ENCODE measurements around the gene IL5.
A peak's percentile ranks its signal among the peaks of the same experiment; 100 is the strongest.

- TF ChIP-seq RXRA (IDR thresholded peaks at IDR 0.05) (peak; percentile 62 to 76), JUND (IDR thresholded peaks at IDR 0.05) (no peak), CTCF (IDR thresholded peaks at IDR 0.05; ENCODE audit: low read depth, low read length, missing input control) (no peak), YY1 (IDR thresholded peaks at IDR 0.05) (peak; percentile 48), FOXA1 (IDR thresholded peaks at IDR 0.05) (no peak)
Observed at GRCh38 chr5:132501961-132502931, 41.1 kb downstream of the IL5 start.
